HEK293T (cell line): ENCODE data around the gene HSCB.
"Not testable (repeated sequence)": the region's sequence is repeated elsewhere in the genome, so short reads cannot be mapped to it uniquely, and the experiment has no call there.

ENCODE experiments used
- BHLHE40 ChIP-seq: fragments of 450-650 bp; IDR thresholded peaks from 2 replicates; pipeline ENCODE4 v1.6.1; 2016; ENCODE audit warnings: mild to moderate bottlenecking, moderate library complexity, borderline replicate concordance
- FOXM1 ChIP-seq: fragments of 450-650 bp; IDR thresholded peaks from 2 replicates; pipeline ENCODE4 v1.6.1; 2017; ENCODE audit warnings: mild to moderate bottlenecking, borderline replicate concordance
- LEF1 ChIP-seq: fragments of 450-650 bp; IDR thresholded peaks from 2 replicates; pipeline ENCODE4 v1.6.1; 2017; ENCODE audit warnings: mild to moderate bottlenecking, borderline replicate concordance

DNA sequence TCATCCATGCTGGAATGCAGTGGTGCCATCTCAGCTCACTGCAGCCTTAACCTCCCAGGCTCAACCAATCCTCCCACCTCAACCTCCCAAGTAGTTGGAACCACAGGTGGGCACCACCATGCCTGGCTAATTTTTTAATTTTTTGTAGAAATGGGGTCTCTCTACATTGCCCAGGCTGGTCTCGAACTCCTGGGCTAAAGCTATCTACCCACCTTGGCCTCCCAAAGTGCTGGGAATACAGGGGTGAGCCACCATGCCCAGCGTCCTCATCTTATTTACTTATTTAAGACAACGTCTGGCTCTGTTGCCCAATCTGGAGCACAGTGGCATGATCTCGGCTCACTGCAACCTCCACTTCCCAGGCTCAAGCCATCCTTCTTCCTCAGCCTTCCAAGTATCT lies 20.2 kb downstream of the HSCB start:
- not testable (repeated sequence) for TF ChIP-seq BHLHE40, LEF1, FOXM1
